ENCODE measurements around the gene GPAM. TPM values are rescaled to one million over a fixed set of nuclear protein-coding genes. Genes with fewer than 3 reads are reported as not detected.
"Not testable (repeated sequence)": the region's sequence is repeated elsewhere in the genome, so short reads cannot be mapped to it uniquely, and the experiment has no call there.

GPAM gene
- total and polyA plus RNA-seq, 2 donors: 3.5 to 7.8 TPM

GRCh38 chr10:112208997-112209396 lies 25.4 kb upstream of the GPAM start:
- H3K36me3 ChIP-seq (ENCODE audit: control insufficient read depth in 2 of 2, insufficient read depth in 2 of 2, low read length in 1 of 2): no peaks in the 10 kb centered on the region
- H3K27ac ChIP-seq (ENCODE audit: low read depth in 1 of 2, low read length in 1 of 2): no peak overlapping the region
- 96% methylated on average over 6 of the region's 6 CpGs for WGBS
- no peaks in the 10 kb centered on the region for H3K4me1 ChIP-seq (ENCODE audit: control insufficient read depth in 2 of 2, insufficient read depth in 2 of 2, low read length in 2 of 2)
- no peaks in the 10 kb centered on the region for H3K27me3 ChIP-seq (ENCODE audit: control insufficient read depth in 2 of 2, insufficient read depth in 1 of 2, low read length in 1 of 2)
- no peak for DNase-seq (ENCODE audit: low read depth in 6 of 9, low spot score in 9 of 9)
- H3K4me3 ChIP-seq (ENCODE audit: low read length in 2 of 2): no peak overlapping the region
- H3K9me3 ChIP-seq (ENCODE audit: control insufficient read depth in 2 of 2, insufficient read depth in 1 of 2, low read length in 1 of 2): no peaks in the 10 kb centered on the region

GRCh38 chr10:112208292-112208691 lies 24.7 kb upstream of the GPAM start:
- no peaks in the 10 kb centered on the region for H3K27me3 ChIP-seq (ENCODE audit: control insufficient read depth in 2 of 2, insufficient read depth in 1 of 2, low read length in 1 of 2)
- H3K4me1 ChIP-seq (ENCODE audit: control insufficient read depth in 2 of 2, insufficient read depth in 2 of 2, low read length in 2 of 2): no peaks in the 10 kb centered on the region
- H3K27ac ChIP-seq (ENCODE audit: low read depth in 1 of 2, low read length in 1 of 2): no peak overlapping the region
- DNase-seq (ENCODE audit: low read depth in 6 of 9, low spot score in 9 of 9): no peak
- 86% methylated on average over 4 of the region's 4 CpGs for WGBS
- H3K4me3 ChIP-seq (ENCODE audit: low read length in 2 of 2): no peak overlapping the region
- H3K9me3 ChIP-seq (ENCODE audit: control insufficient read depth in 2 of 2, insufficient read depth in 1 of 2, low read length in 1 of 2): no peaks in the 10 kb centered on the region
- H3K36me3 ChIP-seq (ENCODE audit: control insufficient read depth in 2 of 2, insufficient read depth in 2 of 2, low read length in 1 of 2): no peaks in the 10 kb centered on the region

DNA sequence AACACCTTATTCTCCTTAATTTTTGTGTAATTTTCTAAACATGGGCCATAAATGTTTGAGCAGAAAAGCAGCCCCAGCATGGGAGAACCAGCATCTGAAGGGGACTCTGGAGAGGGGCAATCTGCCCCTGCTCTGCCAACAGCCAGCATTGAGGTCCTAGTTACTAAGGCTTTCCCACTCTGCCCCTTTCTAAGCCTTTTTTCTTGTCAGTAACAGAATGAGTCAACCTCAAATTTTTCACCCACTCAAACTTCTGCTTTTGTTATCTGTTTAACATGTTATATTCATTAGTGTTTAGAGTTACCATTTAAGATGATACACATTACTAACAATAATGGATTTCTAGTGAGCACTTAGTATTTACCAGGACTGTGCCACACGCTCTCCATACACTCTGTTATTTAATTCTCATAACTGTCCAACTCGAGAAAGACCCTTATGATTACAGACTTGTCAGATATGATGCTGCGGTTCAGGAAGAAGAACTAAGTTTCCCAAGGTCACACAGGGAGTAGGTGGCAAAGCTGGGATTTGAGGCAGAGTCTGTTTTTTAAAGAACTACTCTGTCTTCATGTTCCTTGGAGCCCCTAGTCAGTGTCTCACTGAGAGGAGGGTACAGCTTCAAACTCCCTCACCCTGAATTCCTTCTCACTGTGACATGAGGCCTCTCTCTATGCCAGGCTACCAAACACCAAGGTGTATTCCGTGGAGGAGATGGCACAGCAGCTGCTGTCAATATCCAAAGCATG lies 19.9 kb upstream of the GPAM start:
- no peak for DNase-seq (ENCODE audit: low read depth in 6 of 9, low spot score in 9 of 9)
- WGBS: 85% methylated on average over 4 of the region's 4 CpGs
- H3K27ac ChIP-seq (ENCODE audit: low read depth in 1 of 2, low read length in 1 of 2): no peak overlapping the region

GRCh38 chr10:112202561-112203241 lies 19.1 kb upstream of the GPAM start:
- H3K27me3 ChIP-seq (ENCODE audit: control insufficient read depth in 2 of 2, insufficient read depth in 1 of 2, low read length in 1 of 2): no peaks in the 10 kb centered on the region
- 85% methylated on average over 6 of the region's 6 CpGs for WGBS
- no peak for DNase-seq (ENCODE audit: low read depth in 6 of 9, low spot score in 9 of 9)
- no peak overlapping the region for H3K4me3 ChIP-seq (ENCODE audit: low read length in 2 of 2)
- no peaks in the 10 kb centered on the region for H3K9me3 ChIP-seq (ENCODE audit: control insufficient read depth in 2 of 2, insufficient read depth in 1 of 2, low read length in 1 of 2)
- no peaks in the 10 kb centered on the region for H3K36me3 ChIP-seq (ENCODE audit: control insufficient read depth in 2 of 2, insufficient read depth in 2 of 2, low read length in 1 of 2)
- H3K4me1 ChIP-seq (ENCODE audit: control insufficient read depth in 2 of 2, insufficient read depth in 2 of 2, low read length in 2 of 2): no peaks in the 10 kb centered on the region
- no peak overlapping the region for H3K27ac ChIP-seq (ENCODE audit: low read depth in 1 of 2, low read length in 1 of 2)

More for the DNA sequence above, 19.9 kb upstream of the GPAM start:
- H3K9me3 ChIP-seq (ENCODE audit: control insufficient read depth in 2 of 2, insufficient read depth in 1 of 2, low read length in 1 of 2): no peaks in the 10 kb centered on the region
- no peak overlapping the region for H3K4me3 ChIP-seq (ENCODE audit: low read length in 2 of 2)
- H3K27me3 ChIP-seq (ENCODE audit: control insufficient read depth in 2 of 2, insufficient read depth in 1 of 2, low read length in 1 of 2): no peaks in the 10 kb centered on the region
- H3K4me1 ChIP-seq (ENCODE audit: control insufficient read depth in 2 of 2, insufficient read depth in 2 of 2, low read length in 2 of 2): no peaks in the 10 kb centered on the region
- no peaks in the 10 kb centered on the region for H3K36me3 ChIP-seq (ENCODE audit: control insufficient read depth in 2 of 2, insufficient read depth in 2 of 2, low read length in 1 of 2)

DNA sequence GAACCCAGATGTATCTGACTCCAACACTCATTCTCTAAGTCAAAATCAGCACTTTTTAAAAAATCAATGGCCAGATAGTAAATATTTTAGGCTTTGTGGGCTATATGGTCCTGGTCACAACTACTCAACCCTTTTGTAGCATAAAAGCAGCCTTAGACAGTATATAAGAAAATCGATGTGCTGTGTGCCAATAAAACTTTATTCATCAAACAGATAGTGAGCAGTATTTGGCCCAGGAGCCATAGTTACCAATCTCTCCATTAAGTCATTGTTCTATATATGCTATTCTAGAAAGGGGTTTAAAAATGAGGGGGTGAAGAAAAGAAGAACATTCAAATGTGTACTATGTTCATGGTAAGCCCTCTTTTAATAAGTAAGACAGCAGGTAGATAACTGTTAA lies 18.5 kb upstream of the GPAM start:
- Histone ChIP-seq H3K9me3 (ENCODE audit: control insufficient read depth in 2 of 2, insufficient read depth in 1 of 2, low read length in 1 of 2) (no peaks in the 10 kb centered on the region), H3K27ac (ENCODE audit: low read depth in 1 of 2, low read length in 1 of 2) (no peak overlapping the region), H3K27me3 (ENCODE audit: control insufficient read depth in 2 of 2, insufficient read depth in 1 of 2, low read length in 1 of 2) (no peaks in the 10 kb centered on the region), H3K36me3 (ENCODE audit: control insufficient read depth in 2 of 2, insufficient read depth in 2 of 2, low read length in 1 of 2) (no peaks in the 10 kb centered on the region), H3K4me1 (ENCODE audit: control insufficient read depth in 2 of 2, insufficient read depth in 2 of 2, low read length in 2 of 2) (no peaks in the 10 kb centered on the region), H3K4me3 (ENCODE audit: low read length in 2 of 2) (no peak overlapping the region)
- no peak for DNase-seq (ENCODE audit: low read depth in 6 of 9, low spot score in 9 of 9)
- 92% methylated on average over 1 of the region's 1 CpG for WGBS

DNA sequence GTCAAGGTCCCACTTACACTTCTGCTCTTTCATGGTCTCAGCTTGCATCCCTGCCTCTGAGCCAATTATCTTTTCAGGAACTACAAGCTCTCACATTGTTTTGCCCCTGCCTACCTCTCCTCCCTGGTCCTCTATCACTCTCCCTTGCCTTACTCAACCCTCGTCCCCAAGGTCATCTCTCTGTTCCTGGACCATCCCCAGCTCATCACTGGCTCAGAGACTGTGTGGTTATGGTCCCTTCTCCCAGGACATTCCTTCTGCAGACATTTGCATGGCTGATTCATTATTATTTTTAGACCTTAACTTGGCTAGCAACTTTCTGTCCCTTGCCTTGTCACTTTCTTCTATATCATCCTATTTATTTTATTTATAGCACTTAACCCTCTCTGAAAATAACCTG lies 17.8 kb upstream of the GPAM start:
- Histone ChIP-seq H3K4me3 (ENCODE audit: low read length in 2 of 2) (no peak overlapping the region), H3K27me3 (ENCODE audit: control insufficient read depth in 2 of 2, insufficient read depth in 1 of 2, low read length in 1 of 2) (no peaks in the 10 kb centered on the region), H3K9me3 (ENCODE audit: control insufficient read depth in 2 of 2, insufficient read depth in 1 of 2, low read length in 1 of 2) (no peaks in the 10 kb centered on the region), H3K4me1 (ENCODE audit: control insufficient read depth in 2 of 2, insufficient read depth in 2 of 2, low read length in 2 of 2) (no peaks in the 10 kb centered on the region), H3K36me3 (ENCODE audit: control insufficient read depth in 2 of 2, insufficient read depth in 2 of 2, low read length in 1 of 2) (no peaks in the 10 kb centered on the region), H3K27ac (ENCODE audit: low read depth in 1 of 2, low read length in 1 of 2) (no peak overlapping the region)
- no peak for DNase-seq (ENCODE audit: low read depth in 6 of 9, low spot score in 9 of 9)
- 97% methylated on average over 1 of the region's 1 CpG for WGBS

- not testable (repeated sequence) for H3K4me3 ChIP-seq (ENCODE audit: low read length in 2 of 2); H3K27me3 ChIP-seq (ENCODE audit: control insufficient read depth in 2 of 2, insufficient read depth in 1 of 2, low read length in 1 of 2); DNase-seq (ENCODE audit: low read depth in 6 of 9, low spot score in 9 of 9); H3K9me3 ChIP-seq (ENCODE audit: control insufficient read depth in 2 of 2, insufficient read depth in 1 of 2, low read length in 1 of 2); H3K36me3 ChIP-seq (ENCODE audit: control insufficient read depth in 2 of 2, insufficient read depth in 2 of 2, low read length in 1 of 2); H3K27ac ChIP-seq (ENCODE audit: low read depth in 1 of 2, low read length in 1 of 2); H3K4me1 ChIP-seq (ENCODE audit: control insufficient read depth in 2 of 2, insufficient read depth in 2 of 2, low read length in 2 of 2)
- 88% methylated on average over 5 of the region's 5 CpGs for WGBS
These were observed 16.7 kb upstream of the GPAM start for GRCh38 chr10:112200259-112200658.

DNA sequence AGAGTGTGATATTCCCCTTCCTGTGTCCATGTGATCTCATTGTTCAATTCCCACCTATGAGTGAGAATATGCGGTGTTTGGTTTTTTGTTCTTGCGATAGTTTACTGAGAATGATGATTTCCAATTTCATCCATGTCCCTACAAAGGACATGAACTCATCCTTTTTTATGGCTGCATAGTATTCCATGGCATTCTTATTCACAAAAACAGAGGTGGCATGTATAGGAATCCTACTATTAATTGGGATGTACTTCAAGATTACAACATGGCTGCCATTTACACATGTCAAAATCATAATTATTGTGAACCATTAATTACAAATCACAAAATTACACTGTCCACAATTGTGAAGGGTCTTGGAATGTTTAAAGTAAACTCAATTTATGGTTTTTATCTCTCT lies 14.1 kb upstream of the GPAM start:
- no CpG with 5 or more reads among the region's 2 CpGs for WGBS
- H3K4me3 ChIP-seq (ENCODE audit: low read length in 2 of 2); H3K4me1 ChIP-seq (ENCODE audit: control insufficient read depth in 2 of 2, insufficient read depth in 2 of 2, low read length in 2 of 2); H3K9me3 ChIP-seq (ENCODE audit: control insufficient read depth in 2 of 2, insufficient read depth in 1 of 2, low read length in 1 of 2); DNase-seq (ENCODE audit: low read depth in 6 of 9, low spot score in 9 of 9); H3K27me3 ChIP-seq (ENCODE audit: control insufficient read depth in 2 of 2, insufficient read depth in 1 of 2, low read length in 1 of 2); H3K36me3 ChIP-seq (ENCODE audit: control insufficient read depth in 2 of 2, insufficient read depth in 2 of 2, low read length in 1 of 2); H3K27ac ChIP-seq (ENCODE audit: low read depth in 1 of 2, low read length in 1 of 2): not testable (repeated sequence)

DNA sequence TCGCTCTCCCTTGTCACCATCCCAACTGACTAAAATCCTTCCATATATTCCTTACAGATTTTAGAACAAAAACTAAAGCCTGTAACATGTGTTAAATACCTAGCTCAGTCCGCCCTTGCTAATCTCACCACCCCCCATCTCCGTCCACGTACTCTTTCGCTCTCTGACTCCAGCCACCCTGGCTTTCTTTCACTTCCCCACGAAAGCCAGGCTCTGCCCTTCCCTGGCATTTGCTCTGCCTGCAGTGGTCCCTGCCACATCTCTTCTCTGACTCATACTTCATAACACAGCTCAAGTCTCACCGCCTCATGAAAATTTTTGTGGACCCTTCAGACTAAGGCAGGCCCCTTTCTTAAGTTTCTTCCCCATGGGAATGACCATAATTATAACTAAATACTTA lies 11.7 kb upstream of the GPAM start:
- no peak for DNase-seq (ENCODE audit: low read depth in 6 of 9, low spot score in 9 of 9)
- no peaks in the 10 kb centered on the region for H3K4me1 ChIP-seq (ENCODE audit: control insufficient read depth in 2 of 2, insufficient read depth in 2 of 2, low read length in 2 of 2)
- H3K27ac ChIP-seq (ENCODE audit: low read depth in 1 of 2, low read length in 1 of 2): no peak overlapping the region
- no peaks in the 10 kb centered on the region for H3K9me3 ChIP-seq (ENCODE audit: control insufficient read depth in 2 of 2, insufficient read depth in 1 of 2, low read length in 1 of 2)
- WGBS: 94% methylated on average over 7 of the region's 7 CpGs
- H3K4me3 ChIP-seq (ENCODE audit: low read length in 2 of 2): no peak overlapping the region
- no peaks in the 10 kb centered on the region for H3K27me3 ChIP-seq (ENCODE audit: control insufficient read depth in 2 of 2, insufficient read depth in 1 of 2, low read length in 1 of 2)
- H3K36me3 ChIP-seq (ENCODE audit: control insufficient read depth in 2 of 2, insufficient read depth in 2 of 2, low read length in 1 of 2): no peaks in the 10 kb centered on the region

Measured in thymus (tissue), 11 donors.